ENCODE results near the gene LDB2.

Gene LDB2

DNA sequence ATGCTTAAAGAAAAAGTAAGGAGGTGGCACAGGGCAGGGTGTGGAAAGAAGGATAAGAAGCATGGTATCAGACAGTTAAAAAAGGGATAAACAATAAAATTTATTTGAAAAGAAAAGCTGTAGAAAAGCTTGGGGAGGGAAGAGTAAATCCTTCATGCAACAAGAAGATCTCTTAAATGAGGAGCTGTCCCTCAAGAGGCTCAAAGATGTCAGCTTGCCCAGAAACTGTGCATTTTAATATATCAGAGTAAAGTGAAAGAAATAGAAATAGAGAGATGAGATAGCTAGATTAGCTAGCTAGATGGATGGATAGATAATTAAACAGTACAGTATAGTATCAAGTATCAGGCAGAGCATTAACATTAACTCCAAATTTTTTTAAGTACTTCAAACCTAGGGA is 170.3 kb downstream of the LDB2 start:
- no peaks in the 10 kb centered on the region for H3K27me3 ChIP-seq (ENCODE audit: insufficient read depth, low read length, poor library complexity, severe bottlenecking)
- H3K79me2 ChIP-seq (ENCODE audit: insufficient read depth, low read length) = no peaks in the 10 kb centered on the region
- no peaks in the 10 kb centered on the region for H3K4me1 ChIP-seq (ENCODE audit: insufficient read depth, low read length, poor library complexity, severe bottlenecking)
- no peak overlapping the region for H3K9ac ChIP-seq (ENCODE audit: low read depth, low read length, poor library complexity, severe bottlenecking)
- H3K9me3 ChIP-seq (ENCODE audit: insufficient read depth, low read depth, low read length) = no peaks in the 10 kb centered on the region
- TF ChIP-seq, protein P1, sequence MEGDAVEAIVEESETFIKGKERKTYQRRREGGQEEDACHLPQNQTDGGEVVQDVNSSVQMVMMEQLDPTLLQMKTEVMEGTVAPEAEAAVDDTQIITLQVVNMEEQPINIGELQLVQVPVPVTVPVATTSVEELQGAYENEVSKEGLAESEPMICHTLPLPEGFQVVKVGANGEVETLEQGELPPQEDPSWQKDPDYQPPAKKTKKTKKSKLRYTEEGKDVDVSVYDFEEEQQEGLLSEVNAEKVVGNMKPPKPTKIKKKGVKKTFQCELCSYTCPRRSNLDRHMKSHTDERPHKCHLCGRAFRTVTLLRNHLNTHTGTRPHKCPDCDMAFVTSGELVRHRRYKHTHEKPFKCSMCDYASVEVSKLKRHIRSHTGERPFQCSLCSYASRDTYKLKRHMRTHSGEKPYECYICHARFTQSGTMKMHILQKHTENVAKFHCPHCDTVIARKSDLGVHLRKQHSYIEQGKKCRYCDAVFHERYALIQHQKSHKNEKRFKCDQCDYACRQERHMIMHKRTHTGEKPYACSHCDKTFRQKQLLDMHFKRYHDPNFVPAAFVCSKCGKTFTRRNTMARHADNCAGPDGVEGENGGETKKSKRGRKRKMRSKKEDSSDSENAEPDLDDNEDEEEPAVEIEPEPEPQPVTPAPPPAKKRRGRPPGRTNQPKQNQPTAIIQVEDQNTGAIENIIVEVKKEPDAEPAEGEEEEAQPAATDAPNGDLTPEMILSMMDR (conservative IDR thresholded peaks at IDR 0.05; ENCODE audit: low read length) = no peak
- TF ChIP-seq EZH2phosphoT487 (IDR thresholded peaks at IDR 0.05; ENCODE audit: borderline replicate concordance) = no peak
- no peaks in the 10 kb centered on the region for H3F3A ChIP-seq (ENCODE audit: low read depth)
- H4K20me1 ChIP-seq (ENCODE audit: insufficient read depth, low read length, poor library complexity, severe bottlenecking) = no peaks in the 10 kb centered on the region
- 0 out of 2 replicates have a peak, but pooled peaks cover 4% of the 10 kb centered on the region for H3K9me2 ChIP-seq (replicated peaks; ENCODE audit: low read depth, low read length)
- H2AFZ ChIP-seq (ENCODE audit: low read length) = no peak overlapping the region
- H3K4me3 ChIP-seq (ENCODE audit: low read length, poor library complexity, severe bottlenecking) = no peak overlapping the region
- no peak overlapping the region for H3K4me2 ChIP-seq (ENCODE audit: low read depth, low read length, poor library complexity, severe bottlenecking)
- no peaks in the 10 kb centered on the region for H3K36me3 ChIP-seq (ENCODE audit: insufficient read depth, low read length)

DNA sequence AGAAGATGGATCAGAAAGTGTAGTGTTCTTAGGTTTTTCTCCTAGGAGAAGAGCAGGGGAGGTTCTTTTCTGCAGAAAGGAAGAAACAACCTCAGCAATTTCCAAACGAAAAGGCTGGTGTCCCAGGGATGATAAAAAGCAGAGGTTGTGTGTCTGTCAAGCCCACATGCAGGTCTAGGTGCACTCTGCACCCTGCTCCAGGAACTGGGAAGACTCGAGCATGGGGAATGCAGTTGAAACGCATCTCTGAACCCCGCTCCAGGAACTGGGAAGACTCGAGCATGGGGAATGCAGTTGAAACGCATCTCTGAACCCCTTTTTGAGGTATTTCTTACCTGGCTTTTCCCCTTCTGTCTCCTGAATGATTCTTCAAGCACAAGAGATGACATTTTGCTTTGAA is 171.2 kb downstream of the LDB2 start:
- Histone ChIP-seq H3K4me1 (ENCODE audit: insufficient read depth, low read length, poor library complexity, severe bottlenecking) (no peaks in the 10 kb centered on the region), H3K9me3 (ENCODE audit: insufficient read depth, low read depth, low read length) (no peaks in the 10 kb centered on the region), H3K27me3 (ENCODE audit: insufficient read depth, low read length, poor library complexity, severe bottlenecking) (no peaks in the 10 kb centered on the region), H3K9me2 (replicated peaks; ENCODE audit: low read depth, low read length) (0 out of 2 replicates have a peak, but pooled peaks cover 4% of the 10 kb centered on the region), H3K9ac (ENCODE audit: low read depth, low read length, poor library complexity, severe bottlenecking) (no peak overlapping the region), H3F3A (ENCODE audit: low read depth) (no peaks in the 10 kb centered on the region), H4K20me1 (ENCODE audit: insufficient read depth, low read length, poor library complexity, severe bottlenecking) (no peaks in the 10 kb centered on the region), H3K36me3 (ENCODE audit: insufficient read depth, low read length) (no peaks in the 10 kb centered on the region), H2AFZ (ENCODE audit: low read length) (no peak overlapping the region), H3K4me3 (ENCODE audit: low read length, poor library complexity, severe bottlenecking) (no peak overlapping the region), H3K79me2 (ENCODE audit: insufficient read depth, low read length) (no peaks in the 10 kb centered on the region), H3K4me2 (ENCODE audit: low read depth, low read length, poor library complexity, severe bottlenecking) (no peak overlapping the region)
- TF ChIP-seq EZH2phosphoT487 (IDR thresholded peaks at IDR 0.05; ENCODE audit: borderline replicate concordance) = no peak
- TF ChIP-seq, protein P1 (conservative IDR thresholded peaks at IDR 0.05; ENCODE audit: low read length) = no peak

DNA sequence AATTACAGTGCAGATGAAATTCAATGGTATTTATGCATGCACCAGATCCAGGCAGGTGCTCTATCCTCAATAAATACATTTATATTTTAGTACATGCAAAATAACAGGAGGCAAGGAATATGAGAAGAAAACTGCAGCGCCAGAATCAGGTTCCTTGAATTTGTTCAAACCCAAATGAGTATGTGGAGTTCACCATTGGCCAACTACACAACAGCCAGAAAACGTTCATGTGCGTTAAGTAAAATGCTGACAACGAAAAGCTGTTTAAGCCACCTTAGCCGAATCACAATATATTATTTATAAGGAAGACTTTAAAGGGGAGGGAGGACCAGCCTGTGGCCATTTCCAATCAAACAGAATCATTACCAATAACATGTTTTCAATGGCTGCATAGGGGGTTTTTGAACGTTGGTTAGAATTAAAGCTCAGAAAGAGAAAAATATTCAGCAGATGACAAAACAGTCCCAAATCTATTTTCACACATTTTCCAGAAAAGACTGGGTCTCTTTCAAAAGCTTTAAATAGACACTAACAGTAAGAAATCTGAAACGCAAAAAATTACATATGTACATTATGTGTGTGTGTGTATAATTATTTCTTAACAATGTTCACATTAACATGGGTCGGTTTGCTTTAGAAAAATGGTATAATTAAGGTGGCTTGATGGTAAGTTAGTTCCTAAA is 171.9 kb downstream of the LDB2 start:
- Histone ChIP-seq H3K9me2 (replicated peaks; ENCODE audit: low read depth, low read length) (0 out of 2 replicates have a peak, but pooled peaks cover 4% of the 10 kb centered on the region), H3K4me3 (ENCODE audit: low read length, poor library complexity, severe bottlenecking) (no peak overlapping the region), H3K27me3 (ENCODE audit: insufficient read depth, low read length, poor library complexity, severe bottlenecking) (no peaks in the 10 kb centered on the region), H3K9me3 (ENCODE audit: insufficient read depth, low read depth, low read length) (no peaks in the 10 kb centered on the region), H4K20me1 (ENCODE audit: insufficient read depth, low read length, poor library complexity, severe bottlenecking) (no peaks in the 10 kb centered on the region), H3K4me2 (ENCODE audit: low read depth, low read length, poor library complexity, severe bottlenecking) (no peak overlapping the region), H2AFZ (ENCODE audit: low read length) (no peak overlapping the region), H3F3A (ENCODE audit: low read depth) (no peaks in the 10 kb centered on the region), H3K79me2 (ENCODE audit: insufficient read depth, low read length) (no peaks in the 10 kb centered on the region), H3K4me1 (ENCODE audit: insufficient read depth, low read length, poor library complexity, severe bottlenecking) (no peaks in the 10 kb centered on the region), H3K36me3 (ENCODE audit: insufficient read depth, low read length) (no peaks in the 10 kb centered on the region), H3K9ac (ENCODE audit: low read depth, low read length, poor library complexity, severe bottlenecking) (no peak overlapping the region)
- no peak for TF ChIP-seq EZH2phosphoT487 (IDR thresholded peaks at IDR 0.05; ENCODE audit: borderline replicate concordance)
- TF ChIP-seq, protein P1 (conservative IDR thresholded peaks at IDR 0.05; ENCODE audit: low read length) = no peak

Measured in Loucy (cell line).